Lung (tissue), 16 donors: ENCODE measurements around the gene USP15. TPM values are rescaled to one million over a fixed set of nuclear protein-coding genes. Genes with fewer than 3 reads are reported as not detected.

ENCODE experiments used
- ATAC-seq: fragments of 200-7000 bp; cut with Tn5 transposase; one replicate; pipeline ENCODE4 v1.9.1; 2020; ENCODE audit warnings: moderate number of reproducible peaks; ENCODE audit not compliant: insufficient read depth, low FRiP score
- DNase-seq, 3 donors: peaks; one replicate each; pipeline ENCODE4 v3.0.0-alpha.2; 2013 to 2017
- H3K27ac ChIP-seq, 2 donors: one replicate each; pipeline ENCODE4 v1.5.1; 2013; ENCODE audit warnings: mild to moderate bottlenecking in 2 of 2, moderate library complexity in 2 of 2, control low read depth in 1 of 2, inconsistent platforms in 1 of 2, low read depth in 1 of 2, low read length in 1 of 2
- H3K27me3 ChIP-seq, 3 donors: one replicate each; pipeline ENCODE4 v1.5.1; 2013; ENCODE audit warnings: low read length in 2 of 3; ENCODE audit not compliant: control insufficient read depth in 3 of 3, insufficient read depth in 3 of 3
- H3K36me3 ChIP-seq, 4 donors: one replicate each; pipeline ENCODE4 v1.5.1; 2013; ENCODE audit warnings: low read length in 4 of 4, mild to moderate bottlenecking in 1 of 4, moderate library complexity in 1 of 4; ENCODE audit not compliant: control insufficient read depth in 4 of 4, insufficient read depth in 4 of 4
- H3K4me1 ChIP-seq, 5 donors: one replicate each; pipeline ENCODE4 v1.5.1; 2013; ENCODE audit warnings: low read length in 5 of 5, mild to moderate bottlenecking in 2 of 5, moderate library complexity in 1 of 5; ENCODE audit not compliant: control insufficient read depth in 5 of 5, insufficient read depth in 5 of 5
- H3K4me3 ChIP-seq: one replicate; pipeline ENCODE4 v1.5.1; 2013; ENCODE audit warnings: mild to moderate bottlenecking, control low read depth, moderate library complexity
- H3K9ac ChIP-seq, 2 donors: one replicate each; pipeline ENCODE4 v1.5.1; 2013; ENCODE audit warnings: low read length in 2 of 2, control low read depth in 1 of 2; ENCODE audit not compliant: insufficient read depth in 1 of 2
- H3K9me3 ChIP-seq, 4 donors: one replicate each; pipeline ENCODE4 v1.5.1; 2013; ENCODE audit warnings: low read length in 3 of 4, mild to moderate bottlenecking in 1 of 4, moderate library complexity in 1 of 4; ENCODE audit not compliant: control insufficient read depth in 4 of 4, insufficient read depth in 3 of 4
- CTCF ChIP-seq: IDR thresholded peaks from 2 replicates; pipeline ENCODE4 v1.5.1; 2012; ENCODE audit warnings: mild to moderate bottlenecking; ENCODE audit errors: control extremely low read depth, extremely low read depth
- WGBS, 2 donors: extraction: QIAGEN DNeasy Blood & Tissue Kit; methylation state at CpG; one replicate each; pipeline ENCODE4 v1.1.7; 2013; 5-methylcytosine and 5-hydroxymethylcytosine counted together
- long read RNA-seq, 5 donors: transcript quantifications; one replicate each; lab custom pipeline, GENCODE V29; 2026
- polyA plus RNA-seq, 2 donors: library from polyadenylated mRNA; stranded (reverse); fragments of 200-250 nt; gene quantifications; one replicate each; pipeline ENCODE4 v1.2.1, GENCODE V29; 2013
- total RNA-seq, 2 donors: library from RNA; depleted of rRNA in 1 of 2; stranded (reverse); fragments of >200 nt in 1 of 2; gene quantifications; one replicate each; pipeline ENCODE4 v1.2.1, GENCODE V29; 2014 to 2021
- donor health status: control.
- donor health status: control.
- donor health status: Bipolar disorder and iron deficiency.
- donor health status: healthy.
- donor health status: DM: yes; HTN: yes; CAD: no.

USP15 gene
- total RNA-seq = 100 to 1,000 TPM in 1 of 2 donors, 10 to 100 TPM in 1; 77.2 to 143 TPM
- polyA plus RNA-seq = 10 to 100 TPM; 62.0 to 88.0 TPM
- long read RNA-seq, donor 1, full-length matches to known transcripts = 10 of 10 reads
- long read RNA-seq, donor 1, partial matches to known transcripts = 0 of 10 reads
- long read RNA-seq, donor 1, other reads (novel, unspliced or antisense) = 0 of 10 reads
- long read RNA-seq, donor 2, partial matches to known transcripts = 0 of 4 reads
- long read RNA-seq, donor 2, other reads (novel, unspliced or antisense) = 0 of 4 reads
- long read RNA-seq, donor 3, full-length matches to known transcripts = 7 of 7 reads
- long read RNA-seq, donor 3, partial matches to known transcripts = 0 of 7 reads
- long read RNA-seq, donor 3, other reads (novel, unspliced or antisense) = 0 of 7 reads
- long read RNA-seq, donor 4, partial matches to known transcripts = 0 of 2 reads
- long read RNA-seq, donor 4, other reads (novel, unspliced or antisense) = 0 of 2 reads
- long read RNA-seq, donor 5, full-length matches to known transcripts = 9 of 9 reads
- long read RNA-seq, donor 5, partial matches to known transcripts = 0 of 9 reads
- long read RNA-seq, donor 5, other reads (novel, unspliced or antisense) = 0 of 9 reads

DNA sequence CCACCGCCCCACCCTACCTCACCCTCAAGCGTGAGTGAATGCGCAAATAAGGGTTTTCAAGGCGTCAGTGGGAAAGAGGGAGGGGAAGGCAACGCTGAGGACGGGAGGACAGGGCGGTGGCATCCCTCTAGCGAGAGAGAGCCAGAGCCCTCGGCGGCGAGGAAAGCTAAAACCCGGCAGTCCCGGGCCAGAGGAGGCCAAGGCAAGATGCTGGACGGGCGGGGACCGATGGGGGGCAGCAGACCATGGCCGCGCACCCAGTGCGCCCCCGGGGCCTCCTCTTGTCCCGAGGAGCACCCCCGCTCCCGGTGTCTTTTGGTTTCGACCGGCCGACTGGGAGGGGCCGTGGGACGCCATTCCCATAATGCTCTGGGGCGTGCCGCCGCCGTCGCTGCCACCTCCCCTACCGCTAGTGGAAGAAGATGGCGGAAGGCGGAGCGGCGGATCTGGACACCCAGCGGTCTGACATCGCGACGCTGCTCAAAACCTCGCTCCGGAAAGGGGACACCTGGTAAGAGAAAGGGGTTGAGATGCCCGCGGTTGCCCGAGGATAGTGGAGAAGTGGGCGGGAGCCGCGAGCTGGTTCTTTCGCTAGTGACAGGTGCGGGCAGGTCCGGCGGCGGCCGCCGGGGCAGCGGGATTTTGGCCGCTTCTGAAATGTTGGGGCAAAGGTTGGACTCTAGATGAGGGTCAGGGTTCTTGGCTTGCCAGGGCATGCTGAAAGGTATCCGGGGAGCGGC is at the start of gene USP15:
Gene USP15, plus strand, starts transcription at position 412 of the 740 bp plus-strand sequence. Its CDS starts 11 bp downstream, at position 423.
- Histone ChIP-seq H3K4me1 (peaks cover 6 to 20% (median 8%) of the 10 kb centered on the region in 5 donors), H3K4me3 (peak within 1 kb of the TSS; percentile 97), H3K9me3 (no peaks in the 10 kb centered on the region), H3K36me3 (peaks cover 0 to 5% (median 0%) of the 10 kb centered on the region in 4 donors), H3K9ac (peak within 1 kb of the TSS; percentile 78 to 99), H3K27ac (peak within 1 kb of the TSS; percentile 87 to 96), H3K27me3 (no peaks in the 10 kb centered on the region)
- ATAC-seq (peak; percentile 96), DNase-seq (peak; percentile 98 to 99 (median 98))
- WGBS, 2 donors = 0% methylated on average over 55 to 61 of the region's 61 CpGs
- peak; percentile 34 for TF ChIP-seq CTCF

DNA sequence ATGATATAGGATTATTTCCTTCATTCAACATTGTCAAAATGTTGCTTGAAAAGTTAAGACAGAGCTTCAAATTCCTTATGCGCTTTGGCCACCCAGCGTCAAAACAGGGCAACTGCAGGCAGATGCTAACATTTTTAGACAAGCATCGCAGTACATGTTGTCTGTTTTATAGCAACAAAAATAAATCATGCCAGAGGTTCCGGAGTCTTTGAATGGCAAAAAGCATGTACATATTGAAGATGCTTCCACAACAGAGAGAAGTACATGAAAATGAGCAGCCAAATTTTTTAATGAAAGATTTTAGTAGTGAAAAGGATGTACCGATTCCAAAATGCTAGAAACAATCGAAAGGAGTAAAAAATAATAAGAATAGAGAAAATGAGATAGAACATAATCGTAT is 49.8 kb upstream of the USP15 start:
- Histone ChIP-seq H3K9ac (no peak overlapping the region), H3K36me3 (no peaks in the 10 kb centered on the region), H3K9me3 (peaks cover 0 to 3% (median 0%) of the 10 kb centered on the region in 4 donors), H3K4me1 (no peaks in the 10 kb centered on the region), H3K4me3 (no peak overlapping the region), H3K27me3 (no peaks in the 10 kb centered on the region), H3K27ac (no peak overlapping the region)
- 30 to 32% methylated on average over 7 of the region's 7 CpGs for WGBS, 2 donors
- DNase-seq = peak; percentile 38 to 46 (median 44)
- ATAC-seq = no peak
- peak; percentile 55 for TF ChIP-seq CTCF

DNA sequence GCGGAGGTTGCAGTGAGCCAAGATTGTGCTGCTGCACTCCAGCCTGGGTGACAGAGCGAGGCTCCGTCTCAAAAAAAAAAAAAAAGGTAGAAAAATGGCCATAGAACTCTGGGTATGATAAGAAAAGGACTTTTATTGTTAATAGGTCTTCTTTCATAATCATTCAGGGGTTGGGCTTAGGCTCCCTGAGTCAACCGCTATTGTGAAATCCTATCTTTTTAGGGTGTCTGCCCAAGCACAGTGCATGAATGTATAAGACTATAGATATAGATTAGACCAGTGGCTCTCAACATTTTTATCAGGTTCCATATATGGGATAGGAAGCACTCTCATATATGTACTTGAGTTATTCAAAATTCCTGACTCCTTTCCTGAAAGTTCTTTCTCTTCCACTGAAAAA is 48.7 kb upstream of the USP15 start:
- Histone ChIP-seq H3K9me3 (no peaks in the 10 kb centered on the region), H3K4me1 (no peaks in the 10 kb centered on the region), H3K4me3 (no peak overlapping the region), H3K27me3 (no peaks in the 10 kb centered on the region), H3K27ac (no peak overlapping the region), H3K9ac (no peak overlapping the region), H3K36me3 (no peaks in the 10 kb centered on the region)
- ATAC-seq (no peak), DNase-seq (no peak)
- TF ChIP-seq CTCF = no peak
- WGBS, 2 donors = 40 to 70% methylated on average over 4 of the region's 4 CpGs
